ENCODE data around the gene TCF15. TPM values are rescaled to one million over a fixed set of nuclear protein-coding genes. Genes with fewer than 3 reads are reported as not detected.
"Not testable (repeated sequence)": the region's sequence is repeated elsewhere in the genome, so short reads cannot be mapped to it uniquely, and the experiment has no call there.

TCF15 gene
- total RNA-seq, 1 experiment from 2014 or later, result not detected

GRCh38 chr20:644692-645317, 34.7 kb upstream of the TCF15 start:
- no peaks in the 10 kb centered on the region for H3K27me3 ChIP-seq (ENCODE audit: insufficient read depth, low read depth)
- peaks cover 69% of the 10 kb centered on the region for H3F3A ChIP-seq (ENCODE audit: insufficient read depth, low read depth)
- intact Hi-C loops (cut with micrococcal nuclease; ENCODE audit: unreplicated experiment), result loop anchor here (1.0 to 5.0 kb wide), 2 partner anchors 84 to 293 kb away; no protein-coding TSS in a partner anchor
- H3K79me2 ChIP-seq (ENCODE audit: low read depth), result peaks cover 32% of the 10 kb centered on the region
- 0 out of 2 replicates have a peak, but pooled peaks cover 6% of the 10 kb centered on the region for H3K4me1 ChIP-seq (replicated peaks; ENCODE audit: insufficient read depth)
- BruUV-seq (replicated peaks), result no TSS peak
- no peak overlapping the region for H3K4me2 ChIP-seq
- peaks cover 47% of the 10 kb centered on the region for H4K20me1 ChIP-seq (ENCODE audit: insufficient read depth)
- TF ChIP-seq, protein P1, sequence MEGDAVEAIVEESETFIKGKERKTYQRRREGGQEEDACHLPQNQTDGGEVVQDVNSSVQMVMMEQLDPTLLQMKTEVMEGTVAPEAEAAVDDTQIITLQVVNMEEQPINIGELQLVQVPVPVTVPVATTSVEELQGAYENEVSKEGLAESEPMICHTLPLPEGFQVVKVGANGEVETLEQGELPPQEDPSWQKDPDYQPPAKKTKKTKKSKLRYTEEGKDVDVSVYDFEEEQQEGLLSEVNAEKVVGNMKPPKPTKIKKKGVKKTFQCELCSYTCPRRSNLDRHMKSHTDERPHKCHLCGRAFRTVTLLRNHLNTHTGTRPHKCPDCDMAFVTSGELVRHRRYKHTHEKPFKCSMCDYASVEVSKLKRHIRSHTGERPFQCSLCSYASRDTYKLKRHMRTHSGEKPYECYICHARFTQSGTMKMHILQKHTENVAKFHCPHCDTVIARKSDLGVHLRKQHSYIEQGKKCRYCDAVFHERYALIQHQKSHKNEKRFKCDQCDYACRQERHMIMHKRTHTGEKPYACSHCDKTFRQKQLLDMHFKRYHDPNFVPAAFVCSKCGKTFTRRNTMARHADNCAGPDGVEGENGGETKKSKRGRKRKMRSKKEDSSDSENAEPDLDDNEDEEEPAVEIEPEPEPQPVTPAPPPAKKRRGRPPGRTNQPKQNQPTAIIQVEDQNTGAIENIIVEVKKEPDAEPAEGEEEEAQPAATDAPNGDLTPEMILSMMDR (conservative IDR thresholded peaks at IDR 0.05), result no peak
- no peak for TF ChIP-seq EZH2 (IDR thresholded peaks at IDR 0.05; ENCODE audit: low read depth)
- H3K9me3 ChIP-seq (ENCODE audit: insufficient read depth, low read depth), result no peaks in the 10 kb centered on the region
- no peak overlapping the region for H3K27ac ChIP-seq
- CTCF ChIA-PET, result interaction anchor here (0.6 to 1.9 kb wide), 5 partner anchors 23 to 142 kb away, joined by 3 to 7 read pairs (median 5); partner anchors contain the start of gene SLC52A3
- POLR2A ChIA-PET (ENCODE audit: unreplicated experiment), result interaction anchor here (0.6 to 0.7 kb wide), 3 partner anchors 23 to 99 kb away, joined by 4 to 8 read pairs (median 7); no protein-coding TSS in a partner anchor
- no peak overlapping the region for H3K4me3 ChIP-seq
- peaks cover 30% of the 10 kb centered on the region for H3K36me3 ChIP-seq (ENCODE audit: low read depth)
- no peak for DNase-seq
- no peaks in the 10 kb centered on the region for H3K9me2 ChIP-seq (ENCODE audit: insufficient read depth)
- H2AFZ ChIP-seq, result no peak overlapping the region

- POLR2A ChIA-PET (ENCODE audit: unreplicated experiment), result no interaction called here
- H3K4me2 ChIP-seq, result no peak overlapping the region
These were observed 32.5 kb upstream of the TCF15 start for GRCh38 chr20:642398-643174.

GRCh38 chr20:642013-642397, 31.9 kb upstream of the TCF15 start:
- BruUV-seq (replicated peaks), result not testable (repeated sequence)

More at GRCh38 chr20:642398-643174, 32.5 kb upstream of the TCF15 start:
- peaks cover 10% of the 10 kb centered on the region for H3K79me2 ChIP-seq (ENCODE audit: low read depth)
- H3K36me3 ChIP-seq (ENCODE audit: low read depth), result peaks cover 10% of the 10 kb centered on the region
- no peak for DNase-seq
- CTCF ChIA-PET, result no interaction called here
- no TSS peak for BruUV-seq (replicated peaks)
- peaks cover 25% of the 10 kb centered on the region for H4K20me1 ChIP-seq (ENCODE audit: insufficient read depth)
- TF ChIP-seq, protein P1 (conservative IDR thresholded peaks at IDR 0.05), result no peak
- TF ChIP-seq EZH2 (IDR thresholded peaks at IDR 0.05; ENCODE audit: low read depth), result no peak
- intact Hi-C loops (cut with micrococcal nuclease; ENCODE audit: unreplicated experiment), result no loop called here
- no peaks in the 10 kb centered on the region for H3K27me3 ChIP-seq (ENCODE audit: insufficient read depth, low read depth)
- no peaks in the 10 kb centered on the region for H3K9me2 ChIP-seq (ENCODE audit: insufficient read depth)
- no peaks in the 10 kb centered on the region for H3K9me3 ChIP-seq (ENCODE audit: insufficient read depth, low read depth)
- no peak overlapping the region for H3K27ac ChIP-seq
- H3F3A ChIP-seq (ENCODE audit: insufficient read depth, low read depth), result peaks cover 48% of the 10 kb centered on the region
- no peak overlapping the region for H2AFZ ChIP-seq
- H3K4me1 ChIP-seq (replicated peaks; ENCODE audit: insufficient read depth), result 0 out of 2 replicates have a peak, but pooled peaks cover 6% of the 10 kb centered on the region
- H3K4me3 ChIP-seq, result no peak overlapping the region

More at GRCh38 chr20:642013-642397, 31.9 kb upstream of the TCF15 start:
- H3K4me1 ChIP-seq (replicated peaks; ENCODE audit: insufficient read depth); H3K79me2 ChIP-seq (ENCODE audit: low read depth); H3K27ac ChIP-seq; H3K4me3 ChIP-seq; H3K36me3 ChIP-seq (ENCODE audit: low read depth); H3K9me2 ChIP-seq (ENCODE audit: insufficient read depth); H3K4me2 ChIP-seq; H2AFZ ChIP-seq; CTCF ChIA-PET; H3K27me3 ChIP-seq (ENCODE audit: insufficient read depth, low read depth); intact Hi-C loops (cut with micrococcal nuclease; ENCODE audit: unreplicated experiment); POLR2A ChIA-PET (ENCODE audit: unreplicated experiment); H3K9me3 ChIP-seq (ENCODE audit: insufficient read depth, low read depth); DNase-seq: not testable (repeated sequence)
- H3F3A ChIP-seq (ENCODE audit: insufficient read depth, low read depth), result peaks cover 42% of the 10 kb centered on the region
- peaks cover 19% of the 10 kb centered on the region for H4K20me1 ChIP-seq (ENCODE audit: insufficient read depth)
